Stimulated activated CD8-positive, alpha-beta memory T cell treated with anti-CD3 and anti-CD28 coated beads, Interleukin-4, amount 100 ng/mL, for 4 hours (primary cell): ENCODE data around the gene TMEM87A.

Experiments
- DNase-seq, 2 donors: peaks; one replicate each; pipeline ENCODE4 v3.0.0-alpha.2; 2020; ENCODE audit warnings: low read depth in 2 of 2, low spot score in 1 of 2

Gene TMEM87A

GRCh38 chr15:42207674-42208579 is 65.3 kb downstream of the TMEM87A start, which contains the start of gene VPS39:
TSS of gene VPS39 (minus strand) at chr15:42208304. CDS start at chr15:42208153, 151 bp downstream.
- DNase-seq, result peak; percentile 59 to 69

GRCh38 chr15:42206406-42206805 is 66.8 kb downstream of the TMEM87A start:
- DNase-seq, result no peak

GRCh38 chr15:42203891-42204290 is 69.3 kb downstream of the TMEM87A start:
- DNase-seq, result no peak

GRCh38 chr15:42202653-42203052 is 70.6 kb downstream of the TMEM87A start:
- DNase-seq, result no peak

- no peak for DNase-seq
Measured at GRCh38 chr15:42201801-42202200, 71.4 kb downstream of the TMEM87A start.

GRCh38 chr15:42199126-42199525 is 74.1 kb downstream of the TMEM87A start:
- DNase-seq, result no peak

- no peak for DNase-seq
Measured at GRCh38 chr15:42198516-42198915, 74.7 kb downstream of the TMEM87A start.

GRCh38 chr15:42194513-42194912 is 78.7 kb downstream of the TMEM87A start:
- no peak for DNase-seq

GRCh38 chr15:42193383-42193782 is 79.8 kb downstream of the TMEM87A start:
- no peak for DNase-seq

- no peak for DNase-seq
Measured at GRCh38 chr15:42191610-42192346, 81.5 kb downstream of the TMEM87A start.

- no peak for DNase-seq
Measured at GRCh38 chr15:42190370-42190769, 82.9 kb downstream of the TMEM87A start.

GRCh38 chr15:42185801-42186200 is 87.4 kb downstream of the TMEM87A start:
- DNase-seq, result no peak

- no peak for DNase-seq
Measured at GRCh38 chr15:42184736-42185135, 88.5 kb downstream of the TMEM87A start.

GRCh38 chr15:42184296-42184695 is 88.9 kb downstream of the TMEM87A start:
- no peak for DNase-seq

GRCh38 chr15:42182961-42183360 is 90.3 kb downstream of the TMEM87A start:
- DNase-seq, result no peak

GRCh38 chr15:42182328-42182886 is 90.8 kb downstream of the TMEM87A start:
- DNase-seq, result no peak

- DNase-seq, result no peak
Measured at GRCh38 chr15:42178056-42178455, 95.2 kb downstream of the TMEM87A start.

GRCh38 chr15:42175671-42176070 is 97.6 kb downstream of the TMEM87A start:
- no peak for DNase-seq

- DNase-seq, result no peak
Measured at GRCh38 chr15:42172475-42172874, 100.8 kb downstream of the TMEM87A start.

GRCh38 chr15:42171795-42172194 is 101.4 kb downstream of the TMEM87A start:
- DNase-seq, result no peak

GRCh38 chr15:42171122-42171521 is 102.1 kb downstream of the TMEM87A start:
- DNase-seq, result no peak
